Endometrial microvascular endothelial cells (primary cell): ENCODE results near the gene FAM120A. TPM values are rescaled to one million over a fixed set of nuclear protein-coding genes. Genes with fewer than 3 reads are reported as not detected.

Experiments used
- in situ Hi-C: cut with HindIII; loops from 2 replicates; pipeline ENCODE4 v1.10.0; 2017; ENCODE audit warnings: low sequenced_read_pairs, low pct_unique_long_range_greater_than_20kb; ENCODE audit errors: inconsistent ontology term
- total RNA-seq: library from RNA; depleted of rRNA; stranded (reverse); fragments of >200 nt; gene quantifications from one replicate; pipeline ENCODE4 v1.2.3, GENCODE V29; 2015; ENCODE audit errors: inconsistent ontology term

The FAM120A gene
- total RNA-seq, 1 donor from 2014 or later = 114 TPM

- in situ Hi-C loops = no loop called here
These were observed 84.7 kb downstream of the FAM120A start for GRCh38 chr9:93536167-93536566.

GRCh38 chr9:93536874-93537273, 85.4 kb downstream of the FAM120A start:
- in situ Hi-C loops = no loop called here

- in situ Hi-C loops = no loop called here
These were observed 88.8 kb downstream of the FAM120A start for GRCh38 chr9:93540305-93540704.

GRCh38 chr9:93541005-93541404, 89.5 kb downstream of the FAM120A start:
- in situ Hi-C loops = no loop called here

GRCh38 chr9:93541581-93542349, 90.3 kb downstream of the FAM120A start:
- in situ Hi-C loops = no loop called here

- in situ Hi-C loops = no loop called here
These were observed 91.6 kb downstream of the FAM120A start for GRCh38 chr9:93543117-93543516.

GRCh38 chr9:93546356-93546755, 94.9 kb downstream of the FAM120A start:
- in situ Hi-C loops = no loop called here

GRCh38 chr9:93549611-93550010, 98.1 kb downstream of the FAM120A start:
- in situ Hi-C loops = no loop called here

- in situ Hi-C loops = no loop called here
These were observed 101.4 kb downstream of the FAM120A start for GRCh38 chr9:93552923-93553322.

- in situ Hi-C loops = no loop called here
These were observed 103.9 kb downstream of the FAM120A start for GRCh38 chr9:93555370-93555769.

- in situ Hi-C loops = no loop called here
These were observed 106.1 kb downstream of the FAM120A start for GRCh38 chr9:93557366-93558137.

GRCh38 chr9:93558503-93558902, 107.0 kb downstream of the FAM120A start:
- in situ Hi-C loops = no loop called here

- in situ Hi-C loops = no loop called here
These were observed 109.5 kb downstream of the FAM120A start for GRCh38 chr9:93560991-93561390.

- in situ Hi-C loops = no loop called here
These were observed 110.7 kb downstream of the FAM120A start for GRCh38 chr9:93562157-93562556.

- in situ Hi-C loops = no loop called here
These were observed 113.6 kb downstream of the FAM120A start for GRCh38 chr9:93565089-93565488.

- in situ Hi-C loops = no loop called here
These were observed 115.2 kb downstream of the FAM120A start for GRCh38 chr9:93566408-93567270.

- in situ Hi-C loops = no loop called here
These were observed 115.9 kb downstream of the FAM120A start for GRCh38 chr9:93567271-93567959.

- in situ Hi-C loops = no loop called here
These were observed 116.7 kb downstream of the FAM120A start for GRCh38 chr9:93568169-93568568.
